ENCODE results near the gene DUS2.
"Not testable (repeated sequence)": the region's sequence is repeated elsewhere in the genome, so short reads cannot be mapped to it uniquely, and the experiment has no call there.

Gene DUS2

GRCh38 chr16:68094614-68094934, 71.5 kb downstream of the DUS2 start:
- Histone ChIP-seq H3K36me3 (ENCODE audit: control insufficient read depth, insufficient read depth, low read length) (no peaks in the 10 kb centered on the region), H3K9ac (ENCODE audit: low read length) (no peak overlapping the region), H3K27me3 (ENCODE audit: control insufficient read depth, insufficient read depth, low read length) (no peaks in the 10 kb centered on the region), H3K4me1 (ENCODE audit: control insufficient read depth, insufficient read depth, low read length) (peaks cover 11% of the 10 kb centered on the region), H3K4me3 (ENCODE audit: low read length) (no peak overlapping the region), H3K27ac (ENCODE audit: low read depth, low read length) (no peak overlapping the region)

GRCh38 chr16:68096491-68096890, 73.4 kb downstream of the DUS2 start:
- H3K27me3 ChIP-seq (ENCODE audit: control insufficient read depth, insufficient read depth, low read length), result no peaks in the 10 kb centered on the region
- no peak overlapping the region for H3K27ac ChIP-seq (ENCODE audit: low read depth, low read length)
- no peak overlapping the region for H3K9ac ChIP-seq (ENCODE audit: low read length)
- no peaks in the 10 kb centered on the region for H3K36me3 ChIP-seq (ENCODE audit: control insufficient read depth, insufficient read depth, low read length)
- peaks cover 5% of the 10 kb centered on the region for H3K4me1 ChIP-seq (ENCODE audit: control insufficient read depth, insufficient read depth, low read length)
- no peak overlapping the region for H3K4me3 ChIP-seq (ENCODE audit: low read length)

- H3K27ac ChIP-seq (ENCODE audit: low read depth, low read length), result no peak overlapping the region
- no peak overlapping the region for H3K4me3 ChIP-seq (ENCODE audit: low read length)
- H3K36me3 ChIP-seq (ENCODE audit: control insufficient read depth, insufficient read depth, low read length), result no peaks in the 10 kb centered on the region
- no peak overlapping the region for H3K9ac ChIP-seq (ENCODE audit: low read length)
- no peaks in the 10 kb centered on the region for H3K27me3 ChIP-seq (ENCODE audit: control insufficient read depth, insufficient read depth, low read length)
- H3K4me1 ChIP-seq (ENCODE audit: control insufficient read depth, insufficient read depth, low read length), result no peaks in the 10 kb centered on the region
Measured at GRCh38 chr16:68097088-68097487, 74.0 kb downstream of the DUS2 start.

GRCh38 chr16:68097895-68098294, 74.8 kb downstream of the DUS2 start:
- no peaks in the 10 kb centered on the region for H3K36me3 ChIP-seq (ENCODE audit: control insufficient read depth, insufficient read depth, low read length)
- no peaks in the 10 kb centered on the region for H3K27me3 ChIP-seq (ENCODE audit: control insufficient read depth, insufficient read depth, low read length)
- H3K9ac ChIP-seq (ENCODE audit: low read length), result no peak overlapping the region
- H3K4me1 ChIP-seq (ENCODE audit: control insufficient read depth, insufficient read depth, low read length), result no peaks in the 10 kb centered on the region
- H3K27ac ChIP-seq (ENCODE audit: low read depth, low read length), result no peak overlapping the region
- H3K4me3 ChIP-seq (ENCODE audit: low read length), result no peak overlapping the region

- Histone ChIP-seq H3K27ac (ENCODE audit: low read depth, low read length) (no peak overlapping the region), H3K36me3 (ENCODE audit: control insufficient read depth, insufficient read depth, low read length) (no peaks in the 10 kb centered on the region), H3K27me3 (ENCODE audit: control insufficient read depth, insufficient read depth, low read length) (no peaks in the 10 kb centered on the region), H3K4me1 (ENCODE audit: control insufficient read depth, insufficient read depth, low read length) (no peaks in the 10 kb centered on the region), H3K4me3 (ENCODE audit: low read length) (no peak overlapping the region), H3K9ac (ENCODE audit: low read length) (no peak overlapping the region)
Measured at GRCh38 chr16:68100488-68100887, 77.4 kb downstream of the DUS2 start.

GRCh38 chr16:68105611-68106010, 82.5 kb downstream of the DUS2 start:
- H3K36me3 ChIP-seq (ENCODE audit: control insufficient read depth, insufficient read depth, low read length), result no peaks in the 10 kb centered on the region
- no peak overlapping the region for H3K4me3 ChIP-seq (ENCODE audit: low read length)
- H3K27ac ChIP-seq (ENCODE audit: low read depth, low read length), result no peak overlapping the region
- H3K4me1 ChIP-seq (ENCODE audit: control insufficient read depth, insufficient read depth, low read length), result no peaks in the 10 kb centered on the region
- H3K9ac ChIP-seq (ENCODE audit: low read length), result no peak overlapping the region
- no peaks in the 10 kb centered on the region for H3K27me3 ChIP-seq (ENCODE audit: control insufficient read depth, insufficient read depth, low read length)

GRCh38 chr16:68107230-68107928, 84.3 kb downstream of the DUS2 start:
- not testable (repeated sequence) for H3K27ac ChIP-seq (ENCODE audit: low read depth, low read length); H3K27me3 ChIP-seq (ENCODE audit: control insufficient read depth, insufficient read depth, low read length); H3K4me1 ChIP-seq (ENCODE audit: control insufficient read depth, insufficient read depth, low read length); H3K36me3 ChIP-seq (ENCODE audit: control insufficient read depth, insufficient read depth, low read length); H3K9ac ChIP-seq (ENCODE audit: low read length); H3K4me3 ChIP-seq (ENCODE audit: low read length)

- H3K4me1 ChIP-seq (ENCODE audit: control insufficient read depth, insufficient read depth, low read length); H3K27me3 ChIP-seq (ENCODE audit: control insufficient read depth, insufficient read depth, low read length); H3K4me3 ChIP-seq (ENCODE audit: low read length): not testable (repeated sequence)
Measured at GRCh38 chr16:68109156-68109555, 86.1 kb downstream of the DUS2 start.

GRCh38 chr16:68110611-68111010, 87.5 kb downstream of the DUS2 start:
- H3K36me3 ChIP-seq (ENCODE audit: control insufficient read depth, insufficient read depth, low read length); H3K9ac ChIP-seq (ENCODE audit: low read length); H3K4me3 ChIP-seq (ENCODE audit: low read length); H3K27me3 ChIP-seq (ENCODE audit: control insufficient read depth, insufficient read depth, low read length); H3K27ac ChIP-seq (ENCODE audit: low read depth, low read length); H3K4me1 ChIP-seq (ENCODE audit: control insufficient read depth, insufficient read depth, low read length): not testable (repeated sequence)

More at GRCh38 chr16:68109156-68109555, 86.1 kb downstream of the DUS2 start:
- H3K36me3 ChIP-seq (ENCODE audit: control insufficient read depth, insufficient read depth, low read length); H3K27ac ChIP-seq (ENCODE audit: low read depth, low read length); H3K9ac ChIP-seq (ENCODE audit: low read length): not testable (repeated sequence)

GRCh38 chr16:68111379-68111778, 88.3 kb downstream of the DUS2 start:
- Histone ChIP-seq H3K4me3 (ENCODE audit: low read length) (no peak overlapping the region), H3K27ac (ENCODE audit: low read depth, low read length) (no peak overlapping the region), H3K4me1 (ENCODE audit: control insufficient read depth, insufficient read depth, low read length) (no peaks in the 10 kb centered on the region), H3K9ac (ENCODE audit: low read length) (no peak overlapping the region), H3K36me3 (ENCODE audit: control insufficient read depth, insufficient read depth, low read length) (no peaks in the 10 kb centered on the region), H3K27me3 (ENCODE audit: control insufficient read depth, insufficient read depth, low read length) (no peaks in the 10 kb centered on the region)

- H3K27ac ChIP-seq (ENCODE audit: low read depth, low read length), result no peak overlapping the region
Measured at GRCh38 chr16:68113059-68113761, 90.1 kb downstream of the DUS2 start.

GRCh38 chr16:68113765-68114240, 90.7 kb downstream of the DUS2 start:
- Histone ChIP-seq H3K36me3 (ENCODE audit: control insufficient read depth, insufficient read depth, low read length) (no peaks in the 10 kb centered on the region), H3K9ac (ENCODE audit: low read length) (no peak overlapping the region), H3K27me3 (ENCODE audit: control insufficient read depth, insufficient read depth, low read length) (no peaks in the 10 kb centered on the region), H3K27ac (ENCODE audit: low read depth, low read length) (no peak overlapping the region), H3K4me1 (ENCODE audit: control insufficient read depth, insufficient read depth, low read length) (no peaks in the 10 kb centered on the region), H3K4me3 (ENCODE audit: low read length) (no peak overlapping the region)

More at GRCh38 chr16:68113059-68113761, 90.1 kb downstream of the DUS2 start:
- Histone ChIP-seq H3K4me1 (ENCODE audit: control insufficient read depth, insufficient read depth, low read length) (no peaks in the 10 kb centered on the region), H3K9ac (ENCODE audit: low read length) (no peak overlapping the region), H3K36me3 (ENCODE audit: control insufficient read depth, insufficient read depth, low read length) (no peaks in the 10 kb centered on the region), H3K4me3 (ENCODE audit: low read length) (no peak overlapping the region), H3K27me3 (ENCODE audit: control insufficient read depth, insufficient read depth, low read length) (no peaks in the 10 kb centered on the region)

GRCh38 chr16:68114939-68115338, 91.9 kb downstream of the DUS2 start:
- not testable (repeated sequence) for H3K9ac ChIP-seq (ENCODE audit: low read length); H3K4me3 ChIP-seq (ENCODE audit: low read length); H3K4me1 ChIP-seq (ENCODE audit: control insufficient read depth, insufficient read depth, low read length); H3K36me3 ChIP-seq (ENCODE audit: control insufficient read depth, insufficient read depth, low read length); H3K27ac ChIP-seq (ENCODE audit: low read depth, low read length); H3K27me3 ChIP-seq (ENCODE audit: control insufficient read depth, insufficient read depth, low read length)
